Islet precursor cell (in vitro differentiated cells): Measurements from ENCODE around the gene ZBTB43.
"Not testable (repeated sequence)": the region's sequence is repeated elsewhere in the genome, so short reads cannot be mapped to it uniquely, and the experiment has no call there.

Experiments used
- DNase-seq: peaks from one replicate; pipeline ENCODE4 v3.0.0-alpha.2; 2018

Gene ZBTB43

GRCh38 chr9:126791406-126792230 is 13.2 kb upstream of the ZBTB43 start:
- DNase-seq = no peak

- DNase-seq = no peak
Observed at GRCh38 chr9:126793686-126794417, 11.0 kb upstream of the ZBTB43 start.

GRCh38 chr9:126794441-126794840 is 10.4 kb upstream of the ZBTB43 start:
- DNase-seq = no peak

GRCh38 chr9:126796758-126797157 is 8.1 kb upstream of the ZBTB43 start:
- no peak for DNase-seq

- DNase-seq = no peak
Observed at GRCh38 chr9:126797903-126798302, 6.9 kb upstream of the ZBTB43 start.

- no peak for DNase-seq
Observed at GRCh38 chr9:126799034-126799433, 5.8 kb upstream of the ZBTB43 start.

- DNase-seq = no peak
Observed at GRCh38 chr9:126802318-126803059, 2.4 kb upstream of the ZBTB43 start.

- DNase-seq = no peak
Observed at GRCh38 chr9:126804198-126804695, 593 bp upstream of the ZBTB43 start.

GRCh38 chr9:126805554-126806262 is 868 bp downstream of the ZBTB43 start:
- DNase-seq = peak; percentile 86

- no peak for DNase-seq
Observed at GRCh38 chr9:126806336-126806735, 1.5 kb downstream of the ZBTB43 start.

- DNase-seq = no peak
Observed at GRCh38 chr9:126809068-126809467, 4.2 kb downstream of the ZBTB43 start.

GRCh38 chr9:126810221-126810620 is 5.4 kb downstream of the ZBTB43 start:
- DNase-seq = not testable (repeated sequence)

- DNase-seq = no peak
Observed at GRCh38 chr9:126813072-126813471, 8.2 kb downstream of the ZBTB43 start.

- DNase-seq = no peak
Observed at GRCh38 chr9:126814091-126814490, 9.3 kb downstream of the ZBTB43 start.

- not testable (repeated sequence) for DNase-seq
Observed at GRCh38 chr9:126817615-126818014, 12.8 kb downstream of the ZBTB43 start.

GRCh38 chr9:126818482-126818881 is 13.6 kb downstream of the ZBTB43 start:
- no peak for DNase-seq

GRCh38 chr9:126819482-126819881 is 14.6 kb downstream of the ZBTB43 start:
- no peak for DNase-seq

- no peak for DNase-seq
Observed at GRCh38 chr9:126822278-126822677, 17.4 kb downstream of the ZBTB43 start.

GRCh38 chr9:126822873-126823272 is 18.0 kb downstream of the ZBTB43 start:
- no peak for DNase-seq

GRCh38 chr9:126824052-126824451 is 19.2 kb downstream of the ZBTB43 start:
- not testable (repeated sequence) for DNase-seq

GRCh38 chr9:126827227-126827626 is 22.4 kb downstream of the ZBTB43 start:
- DNase-seq = no peak

- no peak for DNase-seq
Observed at GRCh38 chr9:126829035-126829434, 24.2 kb downstream of the ZBTB43 start.

- no peak for DNase-seq
Observed at GRCh38 chr9:126830827-126831226, 26.0 kb downstream of the ZBTB43 start.
